T-helper 1 cell treated with Interleukin-12 subunit alpha and Interleukin-12 subunit beta and Interleukin-4 antibody, amounts not matched to agents 30 ng/mL and 1 ng/mL, for 36 hours (primary cell): ENCODE results near the gene MRPS7. TPM values are rescaled to one million over a fixed set of nuclear protein-coding genes. Genes with fewer than 3 reads are reported as not detected.
"Not testable (repeated sequence)": the region's sequence is repeated elsewhere in the genome, so short reads cannot be mapped to it uniquely, and the experiment has no call there.

Source experiments
- intact Hi-C: fragments of 100-400 bp; cut with micrococcal nuclease; formaldehyde crosslinking; loops from one replicate; pipeline ENCODE4 v1.15.1; 2024
- total RNA-seq: library from RNA; stranded (reverse); gene quantifications from 2 replicates; pipeline ENCODE4 v1.2.3, GENCODE V29; 2022

MRPS7 gene
- total RNA-seq, 1 donor from 2014 or later = 66.3 TPM

- intact Hi-C loops = loop anchor here (1.0 to 5.0 kb wide), 5 partner anchors 9 to 247 kb away; partner anchors contain the start of genes CASKIN2, GGA3, GRB2 and MRPS7
These were observed 8.7 kb downstream of the MRPS7 start for GRCh38 chr17:75270218-75270965.

DNA sequence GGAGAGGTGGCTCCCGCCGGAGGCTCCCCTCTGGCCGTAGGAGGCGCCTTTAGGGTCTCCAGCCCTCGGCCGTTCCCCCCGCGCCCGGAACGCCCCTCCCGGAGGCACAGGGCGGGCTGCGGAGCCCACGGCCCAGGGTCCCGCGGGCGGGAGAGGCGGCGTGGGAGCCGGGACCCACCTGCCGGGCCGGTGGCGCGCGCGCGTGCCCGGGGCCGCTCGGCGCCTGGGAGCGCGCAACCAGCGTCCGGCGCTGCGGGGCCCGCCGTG, 9.2 kb downstream of the MRPS7 start, which contains the start of gene MIF4GD:
TSS of gene MIF4GD (minus strand) at position 266 of the 267 bp plus-strand sequence. CDS start 1,036 bp downstream, outside the sequence.
- intact Hi-C loops = loop anchor here (1.0 to 5.0 kb wide), 7 partner anchors 10 to 246 kb away; partner anchors contain the start of genes CASKIN2, GGA3, GRB2 and MRPS7

DNA sequence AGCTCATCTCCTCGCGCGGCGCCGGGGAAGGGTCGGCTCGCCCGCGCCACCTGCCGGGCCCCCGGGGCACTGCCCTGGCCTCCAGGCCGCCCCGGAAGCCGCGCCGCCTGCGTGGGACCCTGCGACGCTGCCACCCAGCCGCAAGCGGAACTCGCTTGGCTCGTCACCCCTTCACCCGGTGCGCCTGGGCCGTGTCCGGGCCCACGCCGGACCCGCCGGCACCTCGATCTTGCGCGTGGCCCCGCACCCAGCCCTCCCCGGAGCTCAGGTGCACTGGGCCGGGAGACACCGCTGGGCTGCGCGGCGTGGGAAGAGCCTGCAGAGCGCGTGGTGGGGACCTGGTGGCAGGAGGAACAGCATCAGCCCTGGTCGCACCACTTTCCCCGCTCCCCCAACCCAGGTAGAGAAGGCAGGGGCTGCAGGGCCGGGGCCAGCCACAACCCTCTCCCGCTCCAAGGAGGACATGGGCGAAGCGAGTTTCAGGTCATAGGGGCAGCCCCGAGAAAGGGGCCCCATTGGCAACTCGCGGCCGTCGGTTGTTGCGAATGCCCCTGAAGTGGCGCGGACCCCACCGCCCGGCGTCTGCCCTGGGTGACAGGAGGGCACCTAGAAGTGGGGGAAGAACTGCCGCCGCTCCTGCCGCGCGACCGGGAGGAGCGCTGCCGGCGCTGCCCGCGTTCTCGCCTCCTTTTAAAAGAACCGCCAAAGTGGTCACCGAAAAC, 9.7 kb downstream of the MRPS7 start:
- intact Hi-C loops = loop anchor here (1.0 to 5.0 kb wide), 5 partner anchors 18 to 246 kb away; partner anchors contain the start of genes CASKIN2, GRB2, SLC25A19 and TSEN54

DNA sequence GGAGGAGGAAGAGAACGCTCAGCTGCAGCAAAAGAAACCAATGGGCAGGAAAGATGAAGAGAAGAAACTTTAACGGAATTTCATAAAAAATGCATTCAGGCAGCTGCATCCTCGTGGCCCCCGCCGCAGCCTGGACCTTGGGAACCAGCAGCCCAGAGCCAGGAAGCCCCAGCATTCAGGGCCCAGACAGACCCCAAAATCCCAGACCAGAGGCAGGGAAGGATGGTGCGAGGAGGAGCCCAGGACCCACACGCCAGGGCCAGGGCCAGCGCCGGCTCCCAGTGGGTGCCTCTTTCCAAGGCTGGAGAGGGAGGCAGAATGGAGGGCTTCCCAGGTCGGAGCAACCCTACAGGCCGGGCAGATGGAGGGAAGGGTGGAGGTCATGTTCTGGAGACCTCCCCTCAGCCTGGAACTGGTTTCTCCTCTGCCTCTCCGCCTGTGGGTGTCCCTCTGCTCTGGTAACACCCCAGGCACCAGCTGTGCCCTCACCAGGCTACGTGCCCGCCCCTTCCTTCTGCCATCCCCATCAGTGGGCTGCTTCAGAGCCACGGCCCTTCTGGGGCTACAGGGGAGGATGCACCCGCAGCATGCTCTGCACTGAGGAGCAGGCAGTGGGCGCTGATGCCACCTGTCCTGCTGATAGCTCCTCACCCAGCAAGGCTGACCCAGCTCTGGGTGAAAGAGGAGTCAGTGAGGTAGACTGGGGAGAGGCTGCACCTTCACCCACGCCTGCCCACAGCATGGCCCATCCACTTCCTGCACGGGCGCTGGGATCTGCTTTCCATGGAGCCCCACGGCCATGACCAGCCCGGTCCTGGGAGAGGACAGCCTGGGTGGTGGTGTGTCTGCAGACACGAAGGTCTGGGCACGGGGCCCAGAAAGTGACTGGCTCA, 10.5 kb downstream of the MRPS7 start:
- intact Hi-C loops = loop anchor here (1.0 to 5.0 kb wide), 5 partner anchors 17 to 245 kb away; partner anchors contain the start of genes CASKIN2, GRB2, SLC25A19 and TSEN54

- intact Hi-C loops = loop anchor here (5.0 kb wide), 2 partner anchors 71 to 244 kb away; partner anchors contain the start of genes CASKIN2 and TSEN54
These were observed 11.1 kb downstream of the MRPS7 start for GRCh38 chr17:75272848-75273184.

GRCh38 chr17:75273977-75274708, 12.5 kb downstream of the MRPS7 start:
- intact Hi-C loops = loop anchor here (5.0 kb wide), 2 partner anchors 72 to 243 kb away; partner anchors contain the start of genes CASKIN2 and TSEN54

DNA sequence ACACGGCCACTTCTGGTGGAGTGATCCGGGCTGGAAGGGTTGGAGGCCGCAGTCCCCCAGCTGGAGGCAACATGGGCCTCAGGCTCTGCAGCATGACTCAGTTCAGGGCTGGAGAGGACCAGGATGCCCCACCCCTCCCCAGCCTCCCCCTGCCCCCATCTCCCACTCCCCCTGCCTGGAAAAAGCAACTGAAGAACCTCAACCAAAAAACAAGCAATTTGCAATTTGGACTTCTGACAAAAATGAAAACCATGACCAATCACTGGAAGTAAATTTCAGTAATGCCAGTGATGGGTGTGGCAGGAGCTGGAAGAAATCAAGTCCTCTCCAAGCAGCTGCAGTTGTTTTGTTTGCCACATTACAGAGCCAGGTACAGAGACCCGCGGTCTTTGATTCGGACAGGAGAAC, 16.0 kb downstream of the MRPS7 start:
- intact Hi-C loops = no loop called here

- intact Hi-C loops = not testable (repeated sequence)
These were observed 18.5 kb downstream of the MRPS7 start for GRCh38 chr17:75280189-75280588.

DNA sequence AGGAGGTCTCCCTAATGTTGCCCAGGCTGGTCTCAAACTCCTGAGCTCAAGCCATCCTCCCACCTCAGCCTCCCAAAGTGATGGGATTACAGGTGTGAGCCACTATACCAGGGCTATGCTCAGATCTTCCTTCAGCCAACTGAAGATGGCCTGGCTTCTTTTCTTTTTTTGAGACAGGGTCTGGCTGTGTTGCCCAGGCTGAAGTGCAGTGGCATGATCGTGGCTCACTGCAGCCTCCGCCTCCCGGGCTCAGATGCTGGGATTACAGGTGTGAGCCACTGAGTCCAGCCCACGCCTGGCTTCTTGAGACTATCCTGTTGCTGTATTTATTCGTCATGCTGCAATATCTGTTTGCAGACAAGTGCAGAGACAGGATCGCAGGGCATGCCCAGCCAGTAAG, 23.4 kb downstream of the MRPS7 start:
- intact Hi-C loops = no loop called here

DNA sequence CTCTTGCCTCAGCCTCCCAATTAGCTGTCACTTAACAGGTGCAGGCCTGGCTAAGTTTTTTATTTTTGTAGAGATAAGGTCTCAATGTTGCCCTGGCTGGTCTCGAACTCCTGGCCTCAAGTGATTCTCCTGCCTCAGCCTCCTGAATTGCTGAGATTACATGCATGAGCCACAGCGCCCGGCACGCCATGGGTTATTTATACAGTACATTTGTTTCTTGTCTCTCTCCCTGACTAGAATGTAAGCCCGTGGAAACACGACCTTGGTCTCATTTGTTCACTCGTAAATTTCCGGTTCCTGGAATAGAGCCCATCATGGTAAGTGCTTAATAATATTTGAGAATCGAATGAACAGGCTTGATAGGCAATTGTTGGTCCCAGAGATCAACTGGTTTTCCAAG, 25.5 kb downstream of the MRPS7 start:
- intact Hi-C loops = no loop called here

DNA sequence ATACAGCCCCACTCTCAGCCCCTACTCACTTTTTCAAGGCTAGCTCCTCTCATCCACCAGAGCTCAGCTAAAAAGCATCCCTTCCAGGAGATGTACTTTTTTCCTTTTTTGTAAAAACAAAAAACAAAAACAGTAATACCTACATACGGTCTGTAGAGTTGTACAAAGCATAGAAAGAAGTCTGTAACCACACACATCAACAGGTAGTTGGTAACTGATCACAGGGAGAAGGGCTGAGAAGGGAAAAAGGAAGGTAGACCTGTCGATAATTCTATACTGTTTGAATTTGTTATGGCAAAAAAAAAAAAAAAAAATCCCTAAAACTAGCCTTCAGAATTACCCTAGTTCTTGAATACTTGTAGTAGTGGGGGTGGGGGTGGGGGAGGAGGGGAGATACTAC, 26.7 kb downstream of the MRPS7 start:
- intact Hi-C loops = loop anchor here (2.0 kb wide), 3 partner anchors 168 to 242 kb away; partner anchors contain the start of genes ATP5PD, KCTD2, LLGL2 and TMEM94

DNA sequence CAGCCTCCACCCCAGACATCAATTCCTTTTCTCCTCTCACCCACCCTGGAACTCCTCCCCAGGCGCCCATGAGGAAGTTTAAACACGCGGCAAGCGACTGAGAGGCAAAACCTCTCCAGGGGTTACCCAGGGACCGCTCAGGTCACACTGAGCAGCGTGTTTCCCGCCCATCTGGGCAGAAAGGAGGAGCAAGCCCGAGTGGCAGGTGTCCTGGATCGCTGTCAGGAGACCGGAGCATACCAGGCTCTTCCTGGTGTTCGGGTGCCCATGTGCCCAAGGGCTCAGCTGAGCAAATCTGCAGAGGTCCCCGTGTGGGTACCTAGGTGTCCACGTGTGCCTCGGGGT, 27.1 kb downstream of the MRPS7 start:
- intact Hi-C loops = loop anchor here (1.0 to 2.0 kb wide), 14 partner anchors 17 to 496 kb away; partner anchors contain the start of genes ATP5PD, GGA3, GRB2 and KCTD2

GRCh38 chr17:75289115-75289831, 27.6 kb downstream of the MRPS7 start, which contains the start of gene SLC25A19:
Gene SLC25A19, minus strand, starts transcription at chr17:75289433. Its CDS starts 2,669 bp downstream, at chr17:75286764.
- intact Hi-C loops = loop anchor here (1.0 to 2.0 kb wide), 14 partner anchors 18 to 495 kb away; partner anchors contain the start of genes ATP5PD, GGA3, GRB2 and KCTD2

DNA sequence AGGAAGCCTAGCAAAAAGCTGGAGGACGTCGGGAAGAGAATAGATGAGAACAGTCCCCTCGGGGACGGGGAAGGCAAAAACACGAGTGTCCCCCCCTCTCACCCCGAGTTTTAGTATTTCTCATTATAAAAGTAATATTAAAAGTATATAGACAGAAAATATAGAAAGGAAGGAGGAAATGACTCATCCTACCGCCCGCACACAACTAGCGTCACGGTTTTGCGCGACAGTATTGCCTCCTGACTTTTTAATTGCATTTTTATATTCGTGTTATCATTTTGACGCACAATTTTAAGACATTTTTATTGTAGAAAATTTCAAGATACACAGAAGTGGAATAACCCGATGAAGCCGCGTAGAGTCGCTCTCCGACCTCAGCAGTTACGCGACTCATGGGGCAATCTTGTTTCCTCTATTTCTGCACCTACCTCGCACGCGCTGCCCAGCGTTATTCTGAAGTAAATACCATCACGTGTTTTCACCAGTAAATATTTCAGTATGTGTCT, 28.2 kb downstream of the MRPS7 start:
- intact Hi-C loops = loop anchor here (1.0 to 2.0 kb wide), 14 partner anchors 19 to 494 kb away; partner anchors contain the start of genes ATP5PD, GGA3, GRB2 and KCTD2

GRCh38 chr17:75292810-75293448, 31.2 kb downstream of the MRPS7 start:
- intact Hi-C loops = not testable (repeated sequence)

DNA sequence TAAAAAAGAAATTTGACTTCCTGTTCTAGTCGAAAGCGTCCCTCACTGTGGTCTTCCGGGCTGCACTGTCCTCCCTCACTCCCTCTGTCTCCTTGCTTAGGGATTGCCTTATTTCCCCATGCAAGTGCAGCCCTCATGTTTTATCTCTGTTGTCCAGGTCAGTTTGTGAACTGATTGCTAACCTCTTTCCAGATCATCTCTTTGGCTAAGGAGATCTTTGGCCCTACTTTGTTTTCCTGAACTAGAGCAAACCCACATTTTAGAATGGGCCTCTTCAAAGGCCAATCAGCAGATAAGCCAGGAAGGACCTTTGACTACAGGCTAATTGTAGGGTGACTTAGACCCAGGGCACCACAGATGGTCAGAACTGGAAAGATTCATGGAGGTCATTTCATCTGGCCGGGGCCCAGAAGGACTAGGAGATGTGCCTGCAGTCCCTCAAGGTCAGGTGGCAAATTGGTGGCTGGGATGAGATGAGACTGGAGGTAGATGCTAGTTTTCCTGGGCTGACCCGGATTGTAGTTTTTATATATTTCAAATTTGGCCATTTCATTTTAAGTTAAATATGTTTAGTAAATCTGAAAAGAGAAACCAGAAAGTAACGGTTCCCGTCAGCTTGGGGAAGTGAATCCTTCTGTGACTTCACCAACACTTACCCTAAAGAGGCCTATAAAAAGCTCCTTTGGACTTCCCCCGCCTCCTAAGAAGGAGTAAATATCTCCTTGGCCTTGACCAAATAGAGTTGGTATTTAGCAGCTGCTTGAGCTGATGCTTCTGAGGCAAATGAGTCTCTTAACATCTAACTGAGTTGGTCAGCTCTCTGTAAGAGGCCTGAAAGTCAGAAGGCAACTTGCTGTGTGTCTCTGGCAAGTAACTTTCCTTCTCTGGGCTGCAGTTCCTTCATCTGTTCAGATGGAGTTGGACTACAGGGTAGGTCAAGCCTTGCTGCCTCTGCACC, 33.8 kb downstream of the MRPS7 start:
- intact Hi-C loops = loop anchor here (1.0 to 5.0 kb wide), 2 partner anchors 28 to 42 kb away; no protein-coding TSS in a partner anchor

GRCh38 chr17:75300280-75300679, 38.6 kb downstream of the MRPS7 start:
- intact Hi-C loops = no loop called here
